ENCODE data around the gene LBHD2.

DNA sequence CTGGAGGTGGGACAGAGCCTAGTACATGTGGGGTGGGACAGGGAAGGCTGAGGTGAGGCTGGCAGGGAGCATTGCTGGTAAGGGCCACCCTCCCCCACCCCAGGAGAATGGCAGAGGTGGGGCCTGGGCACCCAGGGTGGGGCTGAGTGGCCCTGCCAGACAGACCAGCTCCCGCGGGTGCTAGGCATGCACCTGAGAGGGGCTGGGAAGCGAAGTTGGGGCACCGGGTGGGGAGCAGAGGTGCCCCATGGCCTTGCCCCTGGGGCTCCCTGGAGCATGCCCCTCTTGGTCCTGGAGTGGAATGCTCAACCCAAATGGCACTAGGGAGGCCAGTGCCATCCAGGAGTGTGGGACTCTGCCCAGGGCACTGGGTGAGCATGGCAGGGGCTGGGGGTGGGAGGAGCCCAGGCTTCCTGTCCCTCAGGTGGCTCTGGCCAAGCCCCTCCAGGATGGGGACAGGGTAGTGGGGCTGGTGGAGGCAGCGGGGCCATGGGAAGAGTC is 40.5 kb downstream of the LBHD2 start:
- TF ChIP-seq, protein P1, sequence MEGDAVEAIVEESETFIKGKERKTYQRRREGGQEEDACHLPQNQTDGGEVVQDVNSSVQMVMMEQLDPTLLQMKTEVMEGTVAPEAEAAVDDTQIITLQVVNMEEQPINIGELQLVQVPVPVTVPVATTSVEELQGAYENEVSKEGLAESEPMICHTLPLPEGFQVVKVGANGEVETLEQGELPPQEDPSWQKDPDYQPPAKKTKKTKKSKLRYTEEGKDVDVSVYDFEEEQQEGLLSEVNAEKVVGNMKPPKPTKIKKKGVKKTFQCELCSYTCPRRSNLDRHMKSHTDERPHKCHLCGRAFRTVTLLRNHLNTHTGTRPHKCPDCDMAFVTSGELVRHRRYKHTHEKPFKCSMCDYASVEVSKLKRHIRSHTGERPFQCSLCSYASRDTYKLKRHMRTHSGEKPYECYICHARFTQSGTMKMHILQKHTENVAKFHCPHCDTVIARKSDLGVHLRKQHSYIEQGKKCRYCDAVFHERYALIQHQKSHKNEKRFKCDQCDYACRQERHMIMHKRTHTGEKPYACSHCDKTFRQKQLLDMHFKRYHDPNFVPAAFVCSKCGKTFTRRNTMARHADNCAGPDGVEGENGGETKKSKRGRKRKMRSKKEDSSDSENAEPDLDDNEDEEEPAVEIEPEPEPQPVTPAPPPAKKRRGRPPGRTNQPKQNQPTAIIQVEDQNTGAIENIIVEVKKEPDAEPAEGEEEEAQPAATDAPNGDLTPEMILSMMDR (IDR thresholded peaks at IDR 0.05): no peak
- TF ChIP-seq POLR2A (IDR thresholded peaks at IDR 0.05) (no peak), POLR2AphosphoS5 (IDR thresholded peaks at IDR 0.05) (no peak)
